Dermis blood vessel endothelial cell (primary cell): ENCODE results near the gene KRT40. TPM values are rescaled to one million over a fixed set of nuclear protein-coding genes. Genes with fewer than 3 reads are reported as not detected.

ENCODE experiments used
- DNase-seq: peaks from one replicate; pipeline ENCODE4 v3.0.0; 2010
- total RNA-seq: library from RNA; depleted of rRNA; stranded (reverse); fragments of >200 nt; gene quantifications from 2 replicates; pipeline ENCODE4 v1.2.3, GENCODE V29; 2014

KRT40 gene
- total RNA-seq, 1 donor from 2014 or later: not detected

- DNase-seq: no peak
These were observed 33.0 kb downstream of the KRT40 start for GRCh38 chr17:40951011-40951622.

- no peak for DNase-seq
These were observed 34.0 kb downstream of the KRT40 start for GRCh38 chr17:40950176-40950575.

- DNase-seq: no peak
These were observed 34.7 kb downstream of the KRT40 start for GRCh38 chr17:40949418-40949817.

GRCh38 chr17:40947929-40948328 lies 36.2 kb downstream of the KRT40 start:
- no peak for DNase-seq

- DNase-seq: no peak
These were observed 38.7 kb downstream of the KRT40 start for GRCh38 chr17:40945414-40945813.

- DNase-seq: no peak
These were observed 39.6 kb downstream of the KRT40 start for GRCh38 chr17:40944531-40944930.

GRCh38 chr17:40942553-40942952 lies 41.6 kb downstream of the KRT40 start:
- no peak for DNase-seq

- no peak for DNase-seq
These were observed 43.9 kb downstream of the KRT40 start for GRCh38 chr17:40940266-40940665.

GRCh38 chr17:40938981-40939380 lies 45.1 kb downstream of the KRT40 start:
- no peak for DNase-seq

- DNase-seq: no peak
These were observed 46.7 kb downstream of the KRT40 start, which contains the start of gene KRT23 for GRCh38 chr17:40937384-40937819. Gene KRT23 (minus strand): TSS chr17:40937646. CDS start chr17:40936603, 1,043 bp downstream.

- no peak for DNase-seq
These were observed 47.1 kb downstream of the KRT40 start for GRCh38 chr17:40936976-40937375.

- no peak for DNase-seq
These were observed 47.6 kb downstream of the KRT40 start for GRCh38 chr17:40936437-40936971.

GRCh38 chr17:40935624-40936023 lies 48.5 kb downstream of the KRT40 start:
- no peak for DNase-seq

GRCh38 chr17:40932608-40933007 lies 51.5 kb downstream of the KRT40 start:
- no peak for DNase-seq

- DNase-seq: no peak
These were observed 52.8 kb downstream of the KRT40 start for GRCh38 chr17:40931311-40931710.

Other genes with a start within 250 kb of the KRT40 start
- not detected in 2 replicates for gene KRT25, start 229.0 kb downstream of the KRT40 start, total RNA-seq
- gene KRT26, start 212.1 kb downstream of the KRT40 start, total RNA-seq: not detected in 2 replicates
- not detected in 2 replicates for gene KRT27, start 201.8 kb downstream of the KRT40 start, total RNA-seq
- not detected in 2 replicates for gene KRT28, start 184.4 kb downstream of the KRT40 start, total RNA-seq
- gene KRT10, start 161.7 kb downstream of the KRT40 start, total RNA-seq: 4.9 and 5.3 TPM in 2 replicates
- gene KRT12, start 117.1 kb downstream of the KRT40 start, total RNA-seq: not detected in 2 replicates
- gene KRT20, start 99.1 kb downstream of the KRT40 start, total RNA-seq: not detected in 2 replicates
- gene KRT23, start 46.7 kb downstream of the KRT40 start, total RNA-seq: 0.47 and 1.9 TPM in 2 replicates
- gene KRT39, start 17.4 kb downstream of the KRT40 start, total RNA-seq: not detected in 2 replicates
- not detected in 2 replicates for gene KRTAP3-3, start 9.8 kb upstream of the KRT40 start, total RNA-seq
- not detected in 2 replicates for gene KRTAP3-2, start 15.6 kb upstream of the KRT40 start, total RNA-seq
- gene KRTAP3-1, start 24.8 kb upstream of the KRT40 start, total RNA-seq: not detected in 2 replicates
- not detected in 2 replicates for gene KRTAP1-5, start 42.9 kb upstream of the KRT40 start, total RNA-seq
- gene KRTAP1-4, start 45.9 kb upstream of the KRT40 start, total RNA-seq: not detected in 2 replicates
- not detected in 2 replicates for gene KRTAP1-3, start 50.5 kb upstream of the KRT40 start, total RNA-seq
- gene KRTAP1-1, start 57.1 kb upstream of the KRT40 start, total RNA-seq: not detected in 2 replicates
- not detected in 2 replicates for gene KRTAP2-1, start 63.0 kb upstream of the KRT40 start, total RNA-seq
- not detected in 2 replicates for gene KRTAP2-2, start 70.9 kb upstream of the KRT40 start, total RNA-seq
- gene KRTAP2-3, start 75.8 kb upstream of the KRT40 start, total RNA-seq: not detected in 2 replicates
- not detected in 2 replicates for gene KRTAP2-4, start 81.6 kb upstream of the KRT40 start, total RNA-seq
- gene KRTAP4-7, start 99.8 kb upstream of the KRT40 start, total RNA-seq: not detected in 2 replicates
- not detected in 2 replicates for gene KRTAP4-8, start 113.8 kb upstream of the KRT40 start, total RNA-seq
- gene KRTAP4-16, start 117.9 kb upstream of the KRT40 start, total RNA-seq: not detected in 2 replicates
- gene KRTAP4-9, start 121.1 kb upstream of the KRT40 start, total RNA-seq: not detected in 2 replicates
- not detected in 2 replicates for gene KRTAP4-11, start 134.0 kb upstream of the KRT40 start, total RNA-seq
- not detected in 2 replicates for gene KRTAP4-12, start 139.9 kb upstream of the KRT40 start, total RNA-seq
- 0.19 TPM in 1 of 2 replicates, not detected in the other for gene KRTAP4-6, start 156.2 kb upstream of the KRT40 start, total RNA-seq
- gene KRTAP4-5, start 165.5 kb upstream of the KRT40 start, total RNA-seq: not detected in 2 replicates
- gene KRTAP4-4, start 176.4 kb upstream of the KRT40 start, total RNA-seq: not detected in 2 replicates
- gene KRTAP4-3, start 183.9 kb upstream of the KRT40 start, total RNA-seq: not detected in 2 replicates
- gene KRTAP4-2, start 193.9 kb upstream of the KRT40 start, total RNA-seq: not detected in 2 replicates
- not detected in 2 replicates for gene KRTAP4-1, start 200.6 kb upstream of the KRT40 start, total RNA-seq
- gene KRTAP9-1, start 205.6 kb upstream of the KRT40 start, total RNA-seq: not detected in 2 replicates
- not detected in 2 replicates for gene KRTAP9-2, start 242.3 kb upstream of the KRT40 start, total RNA-seq
- gene KRTAP9-3, start 248.1 kb upstream of the KRT40 start, total RNA-seq: not detected in 2 replicates